HG02623 (cell line): ENCODE measurements around the gene SOWAHB.

Experiments
- ATAC-seq: cut with Tn5 transposase; IDR thresholded peaks from one replicate; pipeline ENCODE4 v1.9.1; 2021; ENCODE audit warnings: moderate library complexity; ENCODE audit not compliant: unreplicated experiment

SOWAHB gene

GRCh38 chr4:76897536-76898384 lies at the start of gene SOWAHB:
Gene SOWAHB, minus strand, starts transcription at chr4:76898144. Its CDS starts 295 bp downstream, at chr4:76897849.
- ATAC-seq, result peak; percentile 36

- ATAC-seq, result no peak
Observed at GRCh38 chr4:76947369-76947768, 49.4 kb upstream of the SOWAHB start.

DNA sequence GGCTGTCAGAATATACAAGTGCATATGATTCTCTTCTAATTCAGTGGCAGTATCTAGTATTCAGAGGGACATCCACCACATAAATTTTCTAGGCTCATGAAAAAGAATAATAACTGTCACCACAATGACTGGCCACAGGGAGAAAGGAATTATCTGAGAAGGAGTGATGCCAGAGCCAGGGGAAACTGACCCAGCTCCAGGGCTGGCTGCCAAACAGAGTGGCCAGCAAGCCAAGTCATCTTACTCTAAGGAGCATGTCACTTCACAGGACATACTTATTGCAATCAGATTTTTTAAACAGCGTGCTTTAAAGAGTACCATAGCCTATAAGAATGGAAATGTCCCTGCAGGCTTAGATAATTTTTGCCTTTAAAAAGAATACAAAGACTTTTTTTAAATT lies 45.8 kb upstream of the SOWAHB start:
- no peak for ATAC-seq

- no peak for ATAC-seq
Observed at GRCh38 chr4:76943129-76943620, 45.2 kb upstream of the SOWAHB start.

DNA sequence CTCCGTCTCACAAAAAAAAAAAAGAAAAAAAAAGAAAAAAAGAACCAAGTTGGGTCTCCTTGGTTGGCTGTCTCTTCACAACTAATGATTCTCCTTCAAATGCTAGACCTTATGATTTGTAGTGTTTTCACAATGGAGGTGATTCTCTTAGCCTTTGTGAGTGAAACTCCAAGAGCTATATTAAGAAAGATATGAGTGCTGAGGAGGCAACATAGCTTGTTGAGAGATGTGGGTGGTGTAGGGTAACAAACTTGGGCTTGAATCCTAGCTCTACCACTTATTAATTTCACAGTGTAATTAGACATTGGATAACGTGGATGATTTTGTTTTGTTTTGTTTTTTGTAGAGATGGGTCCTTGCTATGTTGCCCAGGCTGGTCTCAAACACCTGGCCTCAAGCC lies 41.2 kb upstream of the SOWAHB start:
- ATAC-seq, result no peak

DNA sequence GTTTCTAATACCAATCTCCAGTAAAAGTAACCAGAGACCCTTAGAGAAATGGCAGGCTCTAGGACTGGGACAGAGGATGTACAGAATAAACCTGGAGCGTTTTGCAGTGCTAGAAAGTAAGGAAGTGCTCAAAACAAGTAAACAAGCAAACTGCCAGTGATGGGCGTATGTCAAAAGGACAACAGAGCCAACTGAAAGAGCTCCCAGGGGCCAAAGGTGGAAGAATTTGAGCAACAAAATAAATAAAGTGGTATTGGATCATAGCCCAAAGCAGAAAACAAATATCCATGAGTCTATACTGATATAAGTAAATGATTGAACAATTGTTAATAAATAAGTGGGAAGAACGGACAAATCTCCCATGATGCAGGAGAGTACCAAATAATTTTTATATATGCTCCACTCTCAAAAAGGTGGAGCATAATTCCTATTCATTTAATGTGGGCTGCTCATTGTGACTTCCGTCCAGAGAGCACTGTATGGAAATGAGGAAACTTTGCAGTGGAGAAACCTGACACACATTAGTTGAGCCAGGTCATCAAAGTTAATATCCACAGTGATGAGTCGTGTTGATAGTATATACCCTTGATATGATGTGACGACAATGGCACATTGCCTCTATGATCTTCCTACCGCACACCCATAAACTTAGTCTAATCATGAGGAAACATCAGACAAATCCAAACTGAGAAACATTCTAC lies 33.8 kb upstream of the SOWAHB start:
- ATAC-seq, result no peak

GRCh38 chr4:76931087-76931486 lies 33.1 kb upstream of the SOWAHB start:
- no peak for ATAC-seq

GRCh38 chr4:76930685-76931084 lies 32.7 kb upstream of the SOWAHB start:
- no peak for ATAC-seq

- ATAC-seq, result no peak
Observed at GRCh38 chr4:76926841-76927240, 28.9 kb upstream of the SOWAHB start.

DNA sequence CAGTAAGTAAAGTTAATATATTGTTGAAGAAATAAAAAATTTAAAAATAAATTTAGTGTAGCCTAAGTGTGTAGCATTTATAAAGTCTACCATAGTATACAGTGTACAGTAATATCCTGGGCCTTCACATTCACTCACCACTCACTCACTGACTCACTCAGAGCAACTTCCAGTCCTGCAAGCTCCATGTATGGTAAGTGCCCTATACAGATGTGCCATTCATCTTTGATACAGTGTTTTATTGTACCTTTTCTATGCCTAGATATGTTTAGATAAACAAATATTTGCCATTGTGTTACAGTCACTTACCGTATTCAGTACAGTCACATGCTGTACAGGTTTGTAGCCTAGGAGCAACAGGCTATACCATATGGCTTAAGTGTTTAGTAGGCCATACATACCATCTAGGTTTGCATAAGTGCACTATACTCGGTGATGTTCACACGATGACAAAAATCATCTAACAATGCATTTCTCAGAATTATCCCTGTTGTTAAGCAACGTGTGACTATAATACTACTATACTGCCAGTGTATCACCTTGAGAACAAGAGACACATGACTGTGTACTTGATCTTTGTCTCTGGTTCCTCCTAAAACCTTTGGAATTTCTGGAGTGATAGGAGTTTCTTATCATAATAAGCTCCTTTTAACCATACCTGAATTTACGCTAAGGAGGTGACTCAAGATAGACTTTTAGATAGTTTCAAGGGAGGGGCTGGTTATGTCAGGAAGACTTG lies 25.8 kb upstream of the SOWAHB start:
- no peak for ATAC-seq

DNA sequence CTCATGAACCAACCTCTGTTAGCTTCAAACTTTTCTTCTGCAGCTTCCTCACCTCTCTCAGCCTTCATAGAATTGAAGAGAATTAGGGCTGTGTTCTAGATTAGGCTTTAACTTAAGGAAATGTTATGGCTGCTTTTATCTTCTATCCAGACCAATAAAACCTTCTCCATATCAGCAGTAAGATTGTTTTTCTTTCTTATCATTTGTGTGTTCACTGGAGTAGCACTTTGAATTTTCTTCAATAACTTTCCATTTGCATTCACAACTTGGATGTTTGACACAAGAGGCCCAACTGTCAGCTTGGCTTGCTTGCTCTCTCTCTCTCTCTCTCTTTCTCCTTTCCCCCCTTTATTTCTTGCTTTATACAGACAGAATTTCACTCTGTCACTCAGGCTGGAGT lies 22.8 kb upstream of the SOWAHB start:
- ATAC-seq, result no peak

DNA sequence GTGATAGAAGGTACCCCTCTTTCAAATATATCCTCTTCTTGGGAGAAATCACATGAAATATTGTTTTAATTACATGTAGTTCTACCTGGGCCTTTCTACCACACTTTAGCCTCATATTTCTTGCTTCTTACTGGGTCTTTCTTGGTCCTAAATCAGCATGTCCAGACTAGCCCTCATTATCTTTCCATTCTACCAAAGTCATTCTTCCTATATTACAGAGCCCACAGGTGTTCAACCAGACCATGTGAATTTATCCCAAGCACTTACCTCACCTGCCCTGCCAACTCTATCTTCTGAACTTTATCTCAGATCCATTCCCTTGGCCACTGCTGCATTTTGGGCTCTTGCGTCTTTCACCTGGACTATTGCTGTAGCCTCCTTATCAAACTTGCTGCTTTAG lies 11.8 kb upstream of the SOWAHB start:
- no peak for ATAC-seq

- ATAC-seq, result no peak
Observed at GRCh38 chr4:76905521-76905920, 7.6 kb upstream of the SOWAHB start.

GRCh38 chr4:76904646-76905190 lies 6.8 kb upstream of the SOWAHB start:
- no peak for ATAC-seq

DNA sequence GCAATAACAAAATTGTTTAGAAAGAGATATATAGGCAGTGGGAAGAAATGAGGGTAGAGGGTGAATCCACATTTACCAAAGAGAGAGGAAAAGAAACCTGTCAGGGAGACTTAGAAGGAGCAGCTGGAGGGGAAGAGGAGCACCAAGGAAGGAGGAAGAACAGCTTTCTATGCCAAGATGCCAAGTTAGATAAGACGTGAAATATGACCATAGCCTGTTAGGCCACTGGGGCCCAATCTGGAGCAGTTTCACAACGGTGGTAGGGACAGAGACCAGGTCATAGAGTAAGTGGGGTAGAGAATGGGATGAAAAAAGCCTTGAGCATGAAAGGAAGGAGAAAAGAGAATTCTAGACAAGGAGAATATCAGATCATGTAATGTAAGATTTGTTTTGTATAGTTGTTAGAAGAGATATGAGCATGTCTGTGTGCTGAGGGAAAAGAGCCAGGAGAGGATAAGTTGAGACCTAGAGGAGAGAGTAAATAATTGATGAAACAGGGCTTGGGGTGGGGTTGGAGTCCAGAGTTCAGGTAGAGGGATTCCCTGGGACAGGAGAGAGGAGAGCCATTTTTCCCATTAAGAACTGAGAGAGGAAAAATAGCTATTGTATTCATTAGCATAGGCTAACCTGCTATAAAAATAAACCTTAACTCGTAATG lies 4.4 kb upstream of the SOWAHB start:
- no peak for ATAC-seq

DNA sequence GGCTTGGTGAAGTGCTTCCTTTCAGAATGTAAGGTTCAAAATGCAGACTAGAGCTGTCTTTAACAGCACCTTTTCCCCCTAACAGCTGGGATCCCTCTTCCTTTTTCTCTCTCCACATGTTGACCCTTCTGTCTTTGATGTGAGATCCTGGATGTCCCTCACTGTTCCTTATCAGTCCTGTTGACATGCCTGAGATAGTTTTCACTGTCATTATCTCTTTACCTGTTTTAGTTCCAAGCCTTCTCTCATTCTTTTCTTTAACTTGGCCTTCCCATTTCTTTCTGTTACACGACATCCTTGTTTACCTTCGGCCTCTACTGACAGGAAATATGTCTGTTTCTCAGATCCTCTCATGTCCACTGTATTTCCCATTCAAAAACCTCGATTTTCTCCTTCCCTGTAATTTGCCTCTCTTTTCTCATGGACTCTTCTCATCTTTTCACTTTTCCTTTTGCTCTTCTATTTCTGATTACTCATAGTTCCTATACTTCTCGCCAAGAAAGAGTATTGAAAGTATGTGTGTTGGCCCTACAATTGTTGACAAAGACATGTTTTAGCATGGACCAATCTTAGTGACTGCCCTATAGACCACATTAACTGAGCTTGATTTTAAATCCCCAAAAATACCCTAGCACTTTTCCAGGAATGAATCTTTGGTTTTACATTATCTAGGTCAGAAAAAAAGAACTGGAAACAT lies 1.2 kb upstream of the SOWAHB start:
- no peak for ATAC-seq

DNA sequence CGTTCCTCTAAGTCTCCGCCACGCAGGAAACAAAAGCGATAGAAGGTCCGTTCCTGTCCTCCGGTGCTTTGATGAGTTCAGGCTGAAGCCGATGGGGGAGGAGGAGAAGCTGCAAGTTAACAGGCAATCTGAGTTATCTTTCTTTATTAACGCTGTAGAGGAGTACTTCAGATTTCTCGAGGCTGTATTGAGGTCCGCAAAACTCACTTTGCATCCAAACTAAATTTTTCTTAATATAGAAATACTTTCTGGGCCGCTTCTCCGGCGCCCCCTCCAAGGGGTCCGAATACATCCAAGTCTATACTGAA lies 395 bp upstream of the SOWAHB start:
- no peak for ATAC-seq

DNA sequence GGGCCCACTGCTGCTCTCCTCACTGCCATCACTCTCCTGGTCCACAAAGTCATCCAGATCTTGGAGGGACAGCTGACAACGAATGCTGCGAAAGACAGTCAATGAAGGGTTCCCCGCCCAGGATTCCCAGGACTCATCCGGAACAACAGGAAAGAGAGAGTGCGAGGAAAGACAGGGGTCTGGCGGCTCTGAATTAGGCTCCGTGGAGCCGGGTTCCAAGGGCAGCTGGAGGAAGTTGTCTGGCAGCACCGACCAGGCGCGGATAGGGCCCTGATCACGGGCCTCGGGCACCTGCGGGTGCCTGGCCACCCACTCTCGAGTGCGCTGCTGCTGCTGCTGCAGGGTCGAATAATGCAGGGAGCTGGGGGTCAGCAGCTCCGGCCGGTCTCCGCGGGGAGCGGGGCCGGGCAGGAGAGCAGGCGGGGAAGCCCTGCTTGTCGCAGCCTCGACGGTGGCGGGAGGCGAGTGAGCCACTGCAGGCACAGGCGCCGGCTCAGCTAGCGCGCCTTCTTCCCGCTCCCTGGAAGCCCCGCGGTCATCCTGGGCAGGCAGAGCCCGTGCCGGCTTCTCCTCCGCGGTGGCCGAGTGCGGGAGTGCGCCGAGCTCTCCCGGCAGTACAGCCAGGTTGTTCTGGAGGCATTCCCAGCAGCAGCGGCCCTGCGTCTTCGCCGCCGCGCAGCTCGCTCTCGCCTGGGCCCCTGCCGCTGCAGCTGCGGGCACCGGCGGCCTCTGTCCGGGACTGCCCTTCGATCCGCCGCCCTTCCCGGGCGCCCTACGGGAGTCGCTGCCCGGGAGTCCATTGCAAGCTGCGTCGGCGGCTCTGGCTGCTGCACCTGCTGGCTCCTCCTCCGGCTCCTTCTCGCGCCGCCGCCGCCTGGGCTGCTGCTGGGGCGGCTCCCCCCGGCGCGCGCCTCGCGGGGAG lies 1.1 kb downstream of the SOWAHB start:
- ATAC-seq, result peak; percentile 42

GRCh38 chr4:76896048-76896447 lies 1.9 kb downstream of the SOWAHB start:
- no peak for ATAC-seq
